NK-92 (cell line): Measurements from ENCODE around the gene CASK.
"Not testable (repeated sequence)": the region's sequence is repeated elsewhere in the genome, so short reads cannot be mapped to it uniquely, and the experiment has no call there.

Experiments used
- DNase-seq: peaks from one replicate; lab custom pipeline; 2025; ENCODE audit not compliant: unreplicated experiment; lab: John Stamatoyannopoulos, UW

CASK gene

DNA sequence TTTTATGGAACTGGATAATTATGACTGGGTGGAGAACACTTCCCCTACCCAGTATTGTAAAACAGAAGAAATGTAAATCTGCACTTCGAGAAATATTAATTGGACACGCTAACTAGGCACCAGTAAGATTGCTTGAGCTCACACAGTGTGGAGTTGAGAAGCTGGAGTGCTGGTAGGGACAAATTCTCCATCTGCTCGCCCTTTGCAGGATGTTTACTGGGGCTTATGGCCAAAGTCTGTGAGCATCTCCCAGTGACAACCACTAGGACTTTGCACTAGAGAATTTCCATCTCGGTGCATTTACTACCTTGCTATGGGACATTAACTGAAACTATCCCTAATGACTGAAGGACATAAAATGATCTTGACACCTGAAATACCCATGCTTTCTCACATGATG is 268.3 kb downstream of the CASK start:
- no peak for DNase-seq

DNA sequence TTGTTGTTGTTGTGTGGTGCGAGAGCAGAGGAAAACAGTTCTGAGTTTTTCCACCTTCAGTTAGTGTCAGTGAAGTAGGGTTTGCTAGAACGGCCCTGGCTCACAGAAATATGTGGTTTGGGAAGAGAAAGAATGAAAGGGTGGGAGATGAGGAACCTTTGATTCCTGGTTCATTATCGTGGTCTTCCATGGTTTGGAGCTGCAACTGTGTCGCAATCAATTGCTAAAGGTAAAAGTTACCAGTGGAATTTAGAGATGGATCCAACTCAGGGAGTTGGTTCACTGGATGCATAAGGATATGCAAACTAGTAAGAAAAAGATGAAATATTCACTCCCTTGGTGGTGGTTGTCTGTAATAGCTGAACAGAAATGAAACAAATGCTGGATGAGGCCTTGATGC is 270.2 kb downstream of the CASK start:
- DNase-seq: no peak

- not testable (repeated sequence) for DNase-seq
These were observed 277.2 kb downstream of the CASK start for GRCh38 chrX:41646201-41646600.

DNA sequence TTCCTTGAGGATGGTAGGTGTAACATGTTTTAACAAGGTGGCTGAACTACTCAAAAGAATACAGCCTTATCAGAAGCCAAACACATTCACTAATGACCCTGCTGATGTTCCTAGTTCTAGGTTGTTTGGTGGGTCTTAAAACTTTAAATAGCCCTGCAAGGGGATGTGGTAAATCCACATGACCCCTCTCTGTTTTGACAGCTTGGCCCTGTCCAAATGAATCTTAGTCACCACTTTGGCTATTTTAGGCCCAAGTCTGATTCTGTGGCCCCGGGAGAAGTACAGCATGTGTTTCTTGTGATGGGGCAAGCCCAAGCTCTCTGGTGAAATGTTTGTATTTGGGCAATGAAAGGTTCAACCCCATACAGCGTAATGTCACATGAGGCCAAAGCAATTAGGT is 289.1 kb downstream of the CASK start:
- no peak for DNase-seq

DNA sequence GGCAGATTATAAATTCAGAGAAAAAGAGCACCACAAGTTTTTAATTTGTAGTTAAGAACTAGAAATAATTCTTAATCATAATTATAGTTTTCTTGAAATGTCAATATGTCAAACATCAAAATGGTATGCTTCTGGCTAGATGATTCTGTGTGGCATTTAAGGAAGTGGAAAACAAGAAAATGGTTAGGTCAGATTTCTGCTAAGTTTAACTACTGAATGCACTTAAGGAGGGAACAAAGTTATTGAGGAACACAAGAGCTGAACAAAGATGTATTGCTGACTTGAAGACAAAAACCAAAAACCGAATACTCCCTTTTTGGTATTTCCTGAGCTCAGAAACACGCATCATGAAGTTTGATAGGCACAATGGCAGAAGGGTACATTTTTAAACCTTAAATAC is 293.3 kb downstream of the CASK start:
- DNase-seq: no peak

GRCh38 chrX:41629539-41629938 is 293.8 kb downstream of the CASK start:
- no peak for DNase-seq

DNA sequence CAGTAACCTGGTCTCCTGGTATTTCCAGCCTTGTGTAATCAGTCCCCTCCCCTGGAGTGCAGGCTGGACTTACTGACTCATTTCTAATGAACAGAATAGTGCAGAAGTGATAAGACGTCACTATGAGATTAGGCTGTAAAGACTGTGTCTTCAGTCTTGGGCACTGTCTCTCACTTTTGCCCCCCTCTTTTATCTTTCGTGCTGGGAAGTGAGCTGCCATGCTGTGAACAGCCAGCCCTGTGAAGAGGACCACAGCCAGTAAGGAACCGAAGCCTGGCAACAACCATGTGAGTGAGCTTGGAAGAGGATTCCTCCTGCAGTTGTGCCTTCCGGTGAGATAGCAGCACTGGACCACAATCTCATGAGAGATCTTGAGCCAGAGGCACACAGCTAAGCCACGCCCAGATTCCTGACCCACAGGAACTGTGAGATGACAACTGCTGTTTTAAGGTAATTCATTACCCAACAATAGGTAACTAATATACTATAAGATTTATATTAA is 302.1 kb downstream of the CASK start:
- no peak for DNase-seq

GRCh38 chrX:41619221-41619620 is 304.1 kb downstream of the CASK start:
- DNase-seq: no peak

DNA sequence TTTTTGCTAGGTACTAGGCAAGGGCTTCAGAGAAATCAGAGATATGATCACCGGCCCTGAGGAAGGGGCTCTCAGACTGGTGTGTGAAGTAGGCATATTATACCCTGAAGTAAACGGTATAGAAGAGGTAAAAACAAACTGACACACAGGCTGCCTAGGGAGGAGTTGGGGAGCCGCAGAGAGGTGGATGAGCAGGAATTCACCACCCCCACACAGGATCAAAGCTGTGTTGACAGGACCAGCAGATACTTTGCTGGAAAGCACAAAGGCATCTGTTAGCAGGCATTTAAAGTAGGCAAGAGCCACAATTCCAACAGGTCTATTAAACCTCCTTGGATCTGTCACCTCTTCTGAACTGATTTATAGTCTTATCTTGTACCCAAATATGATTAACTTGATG is 306.4 kb downstream of the CASK start:
- no peak for DNase-seq

GRCh38 chrX:41616255-41616654 is 307.1 kb downstream of the CASK start:
- no peak for DNase-seq

- no peak for DNase-seq
These were observed 315.1 kb downstream of the CASK start for GRCh38 chrX:41608244-41608643.

- no peak for DNase-seq
These were observed 316.0 kb downstream of the CASK start for GRCh38 chrX:41607264-41607832.

- not testable (repeated sequence) for DNase-seq
These were observed 317.3 kb downstream of the CASK start for GRCh38 chrX:41606057-41606456.

GRCh38 chrX:41604766-41605543 is 318.4 kb downstream of the CASK start:
- DNase-seq: no peak

DNA sequence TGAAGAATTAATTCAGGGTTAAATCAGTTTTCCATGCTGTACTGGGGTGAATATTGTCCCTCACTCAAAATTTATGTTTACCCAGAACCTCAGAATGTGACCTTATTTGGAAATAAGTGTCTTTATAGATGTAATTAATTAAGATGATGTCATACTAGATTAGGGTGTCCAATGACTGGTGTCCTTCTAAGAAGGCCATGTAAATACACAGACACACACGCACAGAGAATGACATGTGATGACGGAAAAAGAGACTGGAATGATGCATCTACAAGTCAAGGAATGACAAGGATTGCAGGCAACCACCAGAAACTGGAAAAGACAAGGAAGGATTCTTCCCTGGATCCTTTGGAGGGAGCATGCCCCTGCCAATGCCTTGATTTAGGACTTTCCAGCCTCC is 319.2 kb downstream of the CASK start:
- no peak for DNase-seq

DNA sequence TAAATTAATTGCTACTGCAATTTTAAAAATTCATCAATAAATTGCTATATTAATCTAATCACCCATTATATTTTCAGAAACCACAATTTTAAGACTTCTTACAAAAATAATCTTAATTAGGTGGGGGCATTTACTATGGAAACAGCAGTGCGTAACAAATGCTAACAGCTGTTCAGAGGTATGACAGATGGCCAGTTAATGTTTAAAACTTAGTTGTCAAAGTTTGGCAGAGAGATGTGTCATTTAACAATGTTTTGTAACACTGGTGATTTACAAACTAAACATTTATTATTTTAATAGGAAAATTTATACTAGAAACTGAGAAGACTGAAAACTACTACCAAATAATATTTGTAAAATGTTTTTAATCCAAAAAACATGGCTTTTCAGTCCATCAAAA is 319.8 kb downstream of the CASK start:
- no peak for DNase-seq

DNA sequence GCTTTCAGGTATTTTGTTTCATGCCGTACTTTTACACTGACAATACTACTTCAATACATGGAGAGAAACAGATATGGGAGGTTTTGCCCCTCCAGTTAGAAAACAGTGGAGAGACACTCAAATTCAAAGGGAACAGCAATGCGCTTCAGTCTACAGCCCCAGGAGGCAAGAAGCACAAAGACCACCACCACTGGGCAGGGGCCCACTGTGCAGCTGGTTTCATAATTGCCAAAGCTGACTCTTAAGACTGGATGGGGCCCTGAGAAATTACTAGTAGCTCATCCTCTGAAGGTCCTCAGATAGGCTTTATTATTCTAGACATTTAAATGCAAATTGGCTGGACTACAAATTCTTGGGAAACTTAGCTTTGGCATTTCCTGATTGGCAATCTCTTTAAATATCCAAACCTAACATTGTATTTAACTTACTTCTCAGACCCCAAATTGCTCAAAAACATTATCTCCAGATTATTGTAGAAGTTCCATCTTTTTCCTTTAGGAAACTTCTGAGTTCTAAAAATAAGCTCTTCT is 320.5 kb downstream of the CASK start:
- no peak for DNase-seq

- no peak for DNase-seq
These were observed 323.1 kb downstream of the CASK start for GRCh38 chrX:41600291-41600690.

DNA sequence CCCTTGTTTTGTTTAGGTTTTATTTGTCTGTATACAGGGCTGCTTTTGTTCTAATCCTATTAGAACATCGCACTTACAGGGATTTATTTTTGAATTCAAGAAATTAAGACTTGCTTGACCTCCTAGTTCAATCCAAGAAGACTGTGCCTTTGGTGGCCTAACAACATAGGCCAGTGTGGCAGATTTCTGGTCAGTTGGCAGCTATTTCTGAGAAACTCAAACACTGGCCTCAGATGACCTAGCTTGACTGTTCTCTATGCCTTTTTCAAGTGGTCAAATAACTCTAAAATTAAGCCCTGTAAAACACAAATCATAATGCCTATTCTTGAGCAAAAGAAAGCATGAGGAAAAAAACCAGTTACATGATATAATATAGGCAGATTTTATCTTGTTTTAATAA is 323.8 kb downstream of the CASK start:
- DNase-seq: no peak

GRCh38 chrX:41596596-41596995 is 326.8 kb downstream of the CASK start:
- DNase-seq: no peak

DNA sequence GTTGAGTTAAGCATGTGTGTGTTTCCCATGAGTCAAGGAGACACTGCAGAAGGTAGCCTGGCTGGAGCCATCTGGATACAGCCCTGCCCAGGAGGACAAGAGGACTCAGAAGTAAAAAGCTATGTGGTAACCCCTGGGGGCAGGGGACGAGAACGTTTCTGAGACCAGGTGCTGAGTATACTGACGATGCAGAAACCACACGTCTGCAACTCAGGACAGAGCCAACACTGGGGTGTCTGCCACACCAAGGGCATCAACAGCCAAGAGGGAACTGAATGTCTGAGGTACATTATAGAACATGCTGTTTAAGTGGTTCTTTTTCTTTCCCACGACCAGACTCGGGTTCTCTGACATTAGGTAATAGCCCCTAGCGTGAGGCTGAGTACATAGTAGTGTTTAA is 328.7 kb downstream of the CASK start:
- no peak for DNase-seq

- no peak for DNase-seq
These were observed 331.4 kb downstream of the CASK start for GRCh38 chrX:41591906-41592305.

GRCh38 chrX:41590641-41591040 is 332.7 kb downstream of the CASK start:
- DNase-seq: no peak
